Measurements from ENCODE around the gene FARP1.
"Not testable (repeated sequence)": the region's sequence is repeated elsewhere in the genome, so short reads cannot be mapped to it uniquely, and the experiment has no call there.

FARP1 gene

DNA sequence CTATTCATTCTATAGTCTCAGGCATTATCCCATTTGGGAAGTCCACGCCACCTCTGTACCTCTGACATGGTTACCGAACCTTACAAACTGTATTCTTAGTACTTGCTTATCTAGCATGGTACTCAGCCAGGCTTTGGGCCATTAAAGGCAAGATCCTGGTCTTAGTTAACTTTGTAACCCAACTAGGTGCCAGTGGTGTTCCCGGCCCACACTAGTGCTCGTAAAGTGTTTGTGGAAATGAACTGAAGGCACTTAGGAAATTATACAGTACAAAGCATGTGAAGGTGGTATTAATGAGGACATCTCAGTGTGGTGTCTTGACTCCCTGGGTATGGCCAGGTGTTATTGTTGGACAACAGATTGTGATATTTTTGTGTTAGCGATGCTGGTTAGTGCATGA, 122.0 kb downstream of the FARP1 start:
- DNase-seq = no peak

DNA sequence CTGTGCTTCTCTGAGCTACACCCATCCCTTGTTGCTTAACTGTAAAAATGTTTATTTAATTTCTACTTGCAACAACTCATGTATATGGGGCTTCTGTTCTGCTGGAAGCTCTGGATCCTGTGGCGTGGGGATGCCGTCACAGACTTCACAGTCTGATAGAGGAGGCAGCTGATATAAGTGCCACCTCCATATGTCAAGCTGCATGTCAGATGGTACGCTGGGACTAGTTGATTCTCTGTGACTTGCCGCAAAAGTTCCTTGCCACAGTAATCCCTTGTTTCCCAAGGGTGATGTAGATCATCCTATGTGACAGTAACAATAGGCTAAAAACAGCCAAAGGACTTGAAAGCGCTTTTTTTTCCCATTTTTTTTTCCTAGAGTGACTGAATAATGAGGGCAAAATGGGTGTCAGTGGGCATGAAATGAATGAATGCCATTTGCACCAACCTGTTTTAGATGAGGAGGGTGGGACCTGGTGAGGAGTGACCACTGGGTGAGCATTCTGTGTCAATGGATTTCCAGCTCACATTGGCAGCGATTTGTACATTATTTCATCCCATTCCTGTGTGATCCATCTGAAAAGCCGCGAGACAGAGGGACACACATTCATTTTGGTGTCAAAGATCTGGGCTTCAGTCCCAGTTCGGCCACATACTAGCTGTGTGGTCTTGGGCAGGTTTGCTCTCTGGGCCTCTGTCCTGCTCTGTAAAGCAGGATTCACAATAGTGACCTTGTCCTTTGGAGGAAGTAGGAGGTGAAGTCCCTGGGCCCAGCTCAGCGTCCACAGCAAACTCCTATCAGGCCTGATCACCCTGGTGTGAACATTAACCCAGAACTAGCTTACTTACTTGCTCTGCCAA, 123.0 kb downstream of the FARP1 start:
- no peak for DNase-seq

DNA sequence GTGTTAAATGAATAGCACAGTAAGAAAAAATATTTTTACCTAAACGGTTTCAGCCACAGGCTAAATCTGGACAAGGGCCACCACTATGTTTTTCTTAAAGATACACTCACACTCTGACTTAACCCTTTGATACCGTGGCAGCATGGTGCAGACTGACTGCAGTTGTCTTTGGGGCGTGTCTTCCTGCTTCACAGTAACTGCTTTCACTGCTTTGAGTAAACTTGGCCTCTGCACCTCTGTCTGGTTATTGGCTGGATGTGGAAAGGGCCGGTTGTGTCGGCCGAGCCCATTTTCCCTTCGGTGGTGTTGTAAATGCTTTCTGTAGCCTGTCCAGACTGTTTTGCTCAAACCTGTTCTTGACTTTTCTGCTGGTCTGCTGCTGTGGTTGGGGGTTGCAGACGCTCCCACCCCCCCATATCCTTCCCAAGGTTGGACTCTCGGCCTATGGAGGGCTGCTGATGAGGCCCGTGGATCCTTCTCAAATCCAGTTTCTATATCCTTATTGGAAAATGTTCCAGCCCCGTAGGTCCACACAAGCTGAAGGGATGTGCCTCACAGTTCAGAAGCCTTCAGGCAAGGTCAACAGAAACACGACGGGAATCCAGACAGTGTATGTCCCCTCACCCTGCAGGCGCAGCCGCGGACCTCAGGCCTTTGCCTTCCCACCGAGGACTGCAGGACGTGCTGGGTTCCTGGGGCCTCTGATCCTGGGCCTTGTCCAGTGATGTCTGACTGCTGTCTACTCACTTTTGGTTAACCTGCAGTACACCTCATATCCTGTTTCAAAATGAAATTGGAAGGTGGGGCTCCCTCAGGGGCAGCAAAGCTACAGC, 124.4 kb downstream of the FARP1 start:
- DNase-seq = no peak

DNA sequence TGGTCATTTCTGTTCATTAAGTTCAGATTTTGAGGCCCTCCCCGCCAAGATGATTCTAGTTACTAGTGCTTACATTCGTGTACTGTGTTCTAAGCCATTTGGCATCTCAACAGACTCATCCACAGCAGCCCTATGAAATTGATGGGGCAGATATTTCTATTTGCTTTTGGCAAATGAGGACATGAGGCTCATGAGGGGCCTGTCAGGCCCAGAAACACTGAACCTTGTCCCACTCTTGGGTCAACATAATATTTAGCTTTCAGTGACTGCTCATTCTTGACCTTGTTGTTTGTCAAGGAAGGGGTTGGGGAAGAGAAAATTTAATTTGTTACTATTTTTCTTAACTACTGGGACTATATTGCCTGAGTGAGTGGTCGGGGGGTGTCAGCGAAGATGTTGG, 126.5 kb downstream of the FARP1 start:
- no peak for DNase-seq

DNA sequence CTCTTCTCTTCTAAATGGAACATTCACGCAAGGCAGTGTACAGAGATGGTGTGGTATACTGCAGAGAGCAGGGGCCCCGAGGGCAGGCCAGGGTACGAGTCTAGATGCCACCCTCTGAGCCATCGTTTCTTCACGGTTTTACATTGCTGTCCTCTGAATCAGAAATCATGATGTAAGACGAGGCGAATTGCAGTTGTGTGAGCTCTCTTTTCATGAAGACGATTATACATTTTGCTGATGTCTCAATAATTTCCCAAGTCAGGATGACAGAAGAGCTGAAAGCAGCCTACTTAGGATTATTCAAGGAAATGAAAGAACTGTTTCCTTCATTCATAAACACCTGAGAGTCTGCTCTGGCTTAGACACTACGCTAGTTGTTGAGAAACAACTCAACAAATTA, 127.9 kb downstream of the FARP1 start:
- DNase-seq = no peak

DNA sequence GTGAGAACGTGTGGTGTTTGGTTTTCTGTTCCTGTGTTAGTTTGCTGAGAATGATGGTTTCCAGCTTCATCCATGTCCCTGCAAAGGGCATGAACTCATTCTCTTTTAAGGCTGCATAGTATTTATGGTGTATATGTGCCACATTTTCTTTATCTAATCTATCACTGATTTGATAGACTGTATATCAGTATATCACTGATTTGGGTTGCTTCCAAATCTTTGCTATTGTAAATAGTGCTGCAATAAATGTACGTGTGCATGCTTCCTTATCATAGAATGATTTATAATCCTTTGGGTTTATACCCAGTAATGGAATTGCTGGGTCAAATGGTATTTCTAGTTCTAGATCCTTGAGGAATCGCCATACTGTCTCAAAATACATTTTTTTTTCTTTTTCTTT, 128.8 kb downstream of the FARP1 start:
- DNase-seq = not testable (repeated sequence)

DNA sequence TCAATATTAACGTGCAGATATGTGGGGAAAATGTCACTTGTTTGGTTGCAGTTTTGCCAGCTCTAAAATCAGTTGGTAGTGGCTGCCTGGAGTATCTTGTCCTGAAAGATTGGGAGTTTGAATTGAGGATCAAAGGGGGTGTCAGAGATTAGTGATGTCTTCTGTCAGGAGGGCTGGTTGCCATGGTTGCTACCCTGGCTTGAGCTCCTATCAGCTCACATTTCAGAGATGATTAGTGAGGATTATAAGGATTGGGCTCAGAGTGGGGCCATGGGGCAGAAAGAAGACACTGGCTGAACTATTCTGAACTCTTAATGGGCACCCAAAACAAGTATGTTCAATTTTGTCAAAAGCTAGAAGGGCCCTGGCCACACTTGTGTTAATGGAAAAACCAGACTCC, 129.7 kb downstream of the FARP1 start:
- DNase-seq = no peak

DNA sequence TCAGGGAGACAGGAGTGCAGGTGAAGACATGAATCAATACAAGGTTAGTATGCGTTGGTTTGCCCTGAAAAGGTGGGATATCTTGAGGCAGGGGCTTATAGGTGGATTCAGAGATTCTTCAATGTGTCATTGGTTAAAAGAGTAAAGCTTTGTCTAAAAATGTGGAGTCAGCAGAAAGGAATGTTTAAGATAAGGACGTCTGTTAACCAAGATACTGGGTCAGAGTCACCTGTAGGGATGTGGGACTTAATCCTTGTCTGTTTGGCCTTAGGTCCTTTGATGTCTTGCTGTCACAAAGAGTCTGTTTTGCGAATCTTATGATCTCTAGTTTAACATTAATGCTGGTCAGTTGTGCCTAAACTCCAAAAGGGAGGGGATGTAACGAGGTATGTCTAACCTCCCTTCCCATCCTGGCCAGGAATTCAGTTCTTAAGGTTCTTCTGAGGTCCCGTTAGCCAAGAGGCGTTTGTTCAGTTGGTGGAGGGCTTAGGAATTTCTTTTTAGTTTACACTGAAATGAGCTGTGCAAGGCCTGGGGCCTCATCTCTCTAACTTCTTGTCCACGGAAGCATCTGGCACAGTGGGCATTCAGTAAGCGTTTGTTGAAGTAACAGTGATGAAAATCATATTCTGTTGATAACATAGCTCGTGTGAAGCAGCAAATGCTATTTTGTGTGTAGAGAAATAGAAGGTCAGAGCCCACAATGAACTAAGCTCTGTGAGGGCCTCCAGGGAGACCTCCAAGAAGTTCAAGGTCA, 130.4 kb downstream of the FARP1 start:
- DNase-seq = no peak

DNA sequence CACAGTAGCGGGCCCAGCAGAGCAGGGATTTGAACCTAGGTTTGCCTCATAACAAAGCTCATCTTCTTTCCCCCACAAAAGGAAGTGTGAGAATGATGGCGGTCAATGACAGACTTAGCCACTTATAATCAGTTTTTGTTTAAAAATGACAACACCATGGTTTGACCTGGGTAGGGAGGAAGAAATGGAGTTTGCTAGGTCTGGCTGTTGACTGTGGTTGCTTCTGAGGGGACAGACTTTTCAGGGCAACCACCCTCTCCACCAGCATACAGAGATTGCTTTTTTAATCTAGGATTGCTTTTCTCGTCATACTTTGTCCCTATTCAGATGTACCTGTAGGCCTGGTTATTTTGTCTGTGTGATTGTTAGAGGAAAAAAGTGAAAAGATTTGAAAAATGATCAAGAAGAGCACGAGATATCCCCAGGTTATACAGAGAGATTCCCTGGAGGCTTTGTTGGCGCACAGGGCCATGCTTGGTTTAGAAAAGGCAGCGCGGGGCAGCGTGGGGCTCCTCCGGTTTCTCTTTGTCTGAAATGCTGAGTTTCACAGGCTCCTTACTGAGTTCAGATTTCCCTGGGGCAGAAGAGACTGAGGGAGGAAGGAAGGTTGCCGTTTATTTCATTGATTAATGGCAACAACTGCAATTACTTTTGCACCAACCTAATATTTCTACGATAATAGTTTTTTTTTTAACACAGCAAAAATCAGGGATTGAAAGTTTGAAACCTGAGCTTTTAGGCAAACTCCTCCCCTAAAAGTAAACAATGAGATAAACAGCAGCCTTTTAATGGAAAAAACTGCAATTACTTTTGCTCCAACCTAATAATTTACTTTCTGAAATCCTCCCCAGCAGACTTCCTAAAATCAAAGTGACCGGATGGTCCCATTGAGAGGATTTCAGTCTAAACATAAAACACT, 131.2 kb downstream of the FARP1 start:
- no peak for DNase-seq

DNA sequence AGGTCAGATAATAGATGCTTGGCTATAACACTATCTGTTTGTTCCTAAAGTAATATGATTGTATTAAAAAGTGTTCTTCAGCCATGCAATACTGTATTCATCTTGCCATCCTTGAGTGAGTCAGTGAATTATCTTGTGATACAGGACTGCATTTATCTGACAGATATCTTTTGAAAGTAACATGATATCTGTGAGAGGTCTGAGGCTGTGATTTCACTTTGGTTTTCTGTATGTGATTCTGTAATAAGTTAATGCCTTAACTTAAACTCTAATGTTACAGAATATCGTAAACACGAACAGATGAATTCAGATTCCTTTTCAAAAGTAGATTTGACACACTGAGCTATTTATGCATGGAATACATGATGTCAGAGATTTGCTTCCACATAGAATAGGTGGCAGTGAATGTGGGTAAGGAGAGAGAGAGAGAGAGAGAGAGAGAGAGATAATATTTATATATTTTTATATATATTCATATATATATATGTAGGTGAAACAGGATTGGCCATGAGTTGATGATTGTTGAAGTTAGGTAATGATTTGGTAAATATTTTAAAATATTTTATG, 132.1 kb downstream of the FARP1 start:
- DNase-seq = no peak

DNA sequence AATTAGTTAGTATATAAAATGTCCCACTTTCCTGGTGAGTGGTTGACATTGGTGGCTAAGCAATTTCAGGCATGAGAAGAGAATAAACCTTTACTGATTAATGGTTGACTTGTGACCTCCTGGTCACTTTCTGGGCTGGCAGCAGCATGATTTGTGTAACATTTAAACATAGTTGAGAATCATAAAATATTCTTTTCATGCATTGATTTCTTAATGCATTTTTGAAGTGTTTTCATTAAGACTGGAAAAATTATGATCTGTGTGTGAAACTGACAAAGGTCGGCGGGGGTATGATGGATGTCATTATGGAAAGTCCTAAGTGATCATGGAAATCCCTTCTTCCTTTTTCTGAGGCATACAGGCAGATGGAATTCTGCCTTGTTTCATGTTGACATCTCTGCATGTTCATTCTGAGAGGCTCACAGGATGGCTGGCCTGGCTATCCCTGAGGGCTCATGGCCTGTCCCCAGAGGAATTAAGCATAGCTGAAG, 132.8 kb downstream of the FARP1 start:
- DNase-seq = no peak

DNA sequence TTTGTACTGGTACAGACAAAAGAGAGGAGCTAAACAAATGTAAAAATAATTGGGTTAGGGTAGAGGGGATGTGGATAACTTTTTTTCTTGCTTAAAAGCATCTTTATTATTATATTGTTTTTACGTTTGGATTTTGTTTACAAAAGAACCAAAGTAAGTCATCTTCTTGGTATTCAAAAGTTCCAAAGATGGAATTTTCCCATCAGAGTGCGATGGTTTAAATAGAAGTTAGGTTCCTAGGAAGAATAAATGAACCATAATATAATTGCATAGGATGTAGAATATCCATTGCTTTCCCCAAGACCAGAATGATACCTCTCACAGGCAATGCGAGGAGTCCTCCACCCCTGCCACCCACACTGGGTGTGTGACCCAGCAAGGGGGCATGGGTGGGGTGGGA, 133.6 kb downstream of the FARP1 start:
- DNase-seq = no peak

DNA sequence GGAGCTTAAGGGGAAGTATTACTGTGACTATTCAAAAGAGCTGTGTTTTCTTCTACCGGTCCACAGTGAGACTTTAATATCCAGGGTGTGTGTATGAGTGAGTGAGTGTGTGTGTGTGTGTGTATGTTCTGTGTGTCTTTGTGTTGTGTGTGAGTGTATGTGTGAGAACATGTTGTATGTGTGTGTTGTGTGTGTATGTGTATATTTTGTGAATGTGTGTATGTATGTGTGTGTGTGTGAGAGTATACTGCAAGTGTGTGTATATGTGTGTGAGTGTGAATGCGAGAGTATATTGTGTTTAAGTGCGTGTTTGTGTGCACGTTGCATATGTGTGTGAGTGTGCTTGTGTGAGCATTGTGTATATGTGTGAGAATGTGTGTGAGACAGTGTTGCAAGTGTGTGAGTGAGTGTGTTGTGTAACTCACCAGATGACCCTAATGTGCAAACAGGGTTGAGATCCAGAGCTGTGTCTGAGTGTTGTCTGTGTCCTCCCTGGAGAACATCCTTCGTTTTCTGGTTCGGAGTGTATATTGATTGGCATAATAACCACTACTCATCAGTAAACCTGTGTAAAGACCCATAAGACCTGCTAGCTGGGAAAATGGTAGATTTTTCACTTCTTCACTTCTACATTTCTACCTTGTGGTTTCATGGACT, 135.3 kb downstream of the FARP1 start:
- no peak for DNase-seq

DNA sequence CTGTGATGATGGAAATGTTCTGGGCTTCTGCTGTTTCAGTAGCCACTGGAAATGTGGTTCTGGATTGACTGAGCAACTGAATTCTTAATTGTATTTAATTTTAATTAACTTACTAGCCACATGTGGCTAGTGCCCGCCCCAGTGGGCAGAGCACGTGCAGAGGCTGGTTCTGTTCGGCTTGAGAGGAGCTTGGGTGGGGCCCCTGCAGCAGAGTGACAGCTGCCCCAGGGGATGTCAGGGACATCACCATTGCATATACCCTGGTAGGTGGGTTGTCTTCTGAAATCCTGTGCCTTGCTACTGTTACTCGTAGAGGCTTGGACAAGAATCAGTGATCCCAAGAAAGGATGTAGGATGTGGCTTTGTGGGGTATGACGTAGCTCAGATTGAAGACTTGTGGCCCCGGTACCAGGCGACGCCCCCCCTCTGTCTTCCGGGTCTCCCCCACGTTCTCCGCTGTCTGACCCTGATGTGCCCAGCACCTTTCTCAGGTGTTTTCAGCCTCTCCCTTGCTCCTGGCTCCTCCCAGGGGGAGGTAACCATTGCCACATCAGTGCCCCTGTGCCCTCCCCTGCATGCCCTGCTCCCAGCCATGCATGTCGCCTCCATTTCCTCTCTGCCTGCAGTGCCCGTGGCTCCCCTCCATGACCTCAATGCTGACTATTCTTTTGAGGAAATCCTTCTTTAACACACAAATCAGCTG, 136.7 kb downstream of the FARP1 start:
- DNase-seq = no peak

DNA sequence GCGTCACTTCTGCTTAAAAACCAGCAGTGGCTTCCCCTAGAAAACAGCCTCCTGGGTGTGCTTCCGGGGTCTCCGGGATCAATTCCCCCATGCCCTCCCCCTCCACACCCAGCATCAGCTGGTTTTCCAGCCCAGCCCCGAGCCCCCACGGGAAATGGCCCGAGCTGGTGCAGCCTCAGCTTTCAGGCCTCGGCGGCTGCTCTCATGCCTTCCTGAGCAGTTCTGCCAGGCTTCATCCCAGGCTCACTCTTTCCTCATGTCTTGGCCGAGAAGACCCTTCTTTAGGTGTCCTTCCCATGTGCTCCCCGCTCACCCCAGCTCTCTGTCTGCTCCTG, 137.2 kb downstream of the FARP1 start:
- DNase-seq = no peak

DNA sequence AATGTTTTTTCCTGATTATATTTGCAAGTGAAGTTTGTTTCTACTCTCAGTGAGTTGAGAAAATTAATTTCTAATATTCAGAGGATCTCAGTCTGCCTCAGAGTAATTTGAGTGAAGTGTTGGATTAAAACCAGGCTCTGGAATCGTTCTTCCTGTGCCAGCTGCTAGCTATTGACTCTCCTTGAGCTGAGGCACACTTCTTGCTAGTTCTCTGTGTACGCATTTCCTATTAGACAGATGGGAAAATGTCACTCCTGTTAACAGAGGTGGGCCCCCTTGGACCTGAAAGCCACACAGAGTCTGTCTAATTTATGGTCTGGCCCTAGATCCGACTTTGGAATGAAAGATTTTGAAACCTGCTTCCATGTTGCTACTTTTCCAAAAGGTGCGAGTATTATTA, 141.8 kb downstream of the FARP1 start:
- no peak for DNase-seq

DNA sequence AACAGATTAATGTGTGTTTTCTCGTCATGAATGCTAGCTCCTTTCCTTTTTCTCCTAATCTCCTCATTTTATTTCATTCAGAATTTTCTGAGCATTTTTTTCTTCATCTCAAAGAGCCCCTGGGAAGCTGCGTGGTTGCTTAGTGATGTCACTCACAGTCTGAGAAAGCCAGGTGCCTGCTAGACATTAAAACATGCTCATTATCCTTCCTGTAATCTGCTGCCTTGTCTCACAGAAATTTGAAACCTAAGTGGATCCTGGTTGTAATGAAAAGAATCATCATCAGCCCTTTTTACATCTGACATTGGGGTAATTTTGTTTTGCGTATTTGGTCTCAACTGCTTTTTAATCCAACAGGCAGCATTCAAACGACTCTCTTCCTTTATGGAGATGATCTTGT, 142.4 kb downstream of the FARP1 start:
- no peak for DNase-seq

DNA sequence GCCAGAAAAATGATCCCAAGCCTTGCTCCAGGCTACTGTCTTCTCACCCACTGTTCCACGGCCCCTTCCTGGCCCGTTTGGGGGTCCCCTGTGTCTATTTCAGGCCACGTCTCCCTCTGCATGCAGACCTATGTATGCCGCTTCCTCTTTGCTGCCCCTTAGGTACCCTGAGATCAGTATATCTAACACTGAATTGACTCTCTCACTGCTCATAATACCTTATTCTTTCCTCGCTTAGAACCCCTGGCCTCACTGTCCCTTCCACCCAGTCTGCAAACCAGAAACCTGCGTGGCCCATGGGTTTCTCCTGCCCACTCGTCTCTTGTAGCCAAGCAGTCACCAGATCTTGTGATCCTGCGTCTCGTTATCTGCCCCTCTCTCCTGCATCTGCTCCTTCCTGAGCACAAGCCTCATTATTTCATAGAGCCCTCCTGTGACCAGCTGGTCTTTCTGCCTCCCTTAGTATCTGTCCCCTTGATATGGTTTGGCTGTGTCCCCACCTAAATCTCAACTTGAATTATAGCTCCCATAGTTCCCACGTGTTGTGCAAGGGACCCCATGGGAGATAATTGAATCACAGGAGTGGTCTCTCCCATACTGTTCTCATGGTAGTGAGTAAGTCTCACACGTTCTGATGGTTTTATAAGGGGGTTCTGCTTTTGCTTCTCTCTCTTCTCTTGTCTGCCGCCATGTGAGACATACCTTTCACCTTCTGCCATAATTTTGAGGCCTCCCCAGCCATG, 143.1 kb downstream of the FARP1 start:
- DNase-seq = no peak

DNA sequence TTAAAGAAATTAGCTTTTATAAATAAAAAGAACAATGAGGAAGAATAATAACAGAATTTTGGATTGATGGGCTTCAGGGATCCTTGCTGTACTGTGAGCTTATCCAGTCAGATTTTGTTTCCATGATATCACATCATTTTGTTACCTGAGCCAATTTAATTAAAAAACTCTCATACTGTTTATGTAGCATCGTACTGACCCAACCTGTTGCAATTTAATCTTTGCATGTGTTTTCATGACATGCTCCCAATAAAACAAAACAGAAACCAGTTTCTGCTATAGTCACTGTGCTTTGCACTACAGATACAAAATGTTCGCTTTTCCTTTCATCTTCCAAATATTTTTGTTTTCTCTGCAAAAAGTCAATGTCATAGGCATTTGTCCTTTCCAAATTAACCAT, 143.9 kb downstream of the FARP1 start:
- DNase-seq = no peak

DNA sequence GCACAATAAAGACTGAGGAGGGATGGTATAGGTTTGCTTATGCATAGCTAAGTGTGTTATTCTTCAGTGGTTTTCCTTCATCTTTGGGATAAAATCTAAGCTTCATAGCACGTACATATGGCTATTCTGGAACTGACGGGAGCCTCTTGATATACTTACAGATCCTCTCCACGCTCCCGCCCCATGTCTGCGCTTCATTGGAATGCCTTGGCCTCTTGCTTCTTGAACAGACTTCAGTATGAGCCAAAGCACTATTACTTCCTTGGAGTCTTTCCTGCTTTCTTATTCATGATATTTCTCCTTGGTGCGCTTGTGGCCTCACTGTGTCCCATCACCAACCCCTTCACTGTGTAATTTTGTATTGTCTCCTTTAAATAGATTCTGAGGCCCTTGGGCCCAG, 145.3 kb downstream of the FARP1 start:
- no peak for DNase-seq

Data from activated CD4-positive, alpha-beta T cell treated with anti-CD3 and anti-CD28 coated beads for 48 hours (primary cell).